ENCODE data around the gene ZNF41. TPM values are rescaled to one million over a fixed set of nuclear protein-coding genes. Genes with fewer than 3 reads are reported as not detected.

ZNF41 gene
- total RNA-seq, 3 donors from 2014 or later = 10.0 to 13.2 (median 12.5) TPM

GRCh38 chrX:47475476-47475875 lies 7.5 kb downstream of the ZNF41 start:
- Mint-ChIP-seq H3K9me3 (no peaks in the 10 kb centered on the region), H3K27me3 (ENCODE audit: low read depth) (no peaks in the 10 kb centered on the region), H3K36me3 (ENCODE audit: insufficient read depth) (peaks cover 3% of the 10 kb centered on the region), H3K4me1 (ENCODE audit: low read depth) (peaks cover 18% of the 10 kb centered on the region), H3K4me3 (no peak overlapping the region)
- DNase-seq (no peak), ATAC-seq (no peak)

DNA sequence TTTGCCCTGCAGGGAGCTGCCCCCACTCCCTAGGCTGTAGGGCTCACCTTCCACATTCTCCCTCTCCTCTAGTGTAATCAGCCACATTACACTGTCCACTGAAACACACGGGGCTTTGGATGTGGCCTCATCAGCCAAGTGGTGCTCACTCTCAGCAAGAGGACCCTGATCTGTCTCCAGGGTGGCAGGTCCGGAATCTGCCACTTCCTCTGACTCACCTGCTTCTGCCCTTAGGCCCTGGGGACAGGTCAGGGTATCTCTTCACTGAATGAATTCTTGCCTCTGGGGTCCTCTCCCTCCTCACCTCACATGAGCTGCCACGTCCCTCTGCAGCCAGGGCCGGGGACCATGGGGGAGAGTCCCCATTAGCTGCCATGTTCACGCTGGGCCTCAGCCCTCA lies 15.9 kb downstream of the ZNF41 start:
- Mint-ChIP-seq H3K4me1 (ENCODE audit: low read depth) (peaks cover 2% of the 10 kb centered on the region), H3K36me3 (ENCODE audit: insufficient read depth) (peaks cover 21% of the 10 kb centered on the region), H3K4me3 (no peak overlapping the region), H3K9me3 (no peaks in the 10 kb centered on the region), H3K27me3 (ENCODE audit: low read depth) (no peaks in the 10 kb centered on the region)
- ATAC-seq (no peak), DNase-seq (no peak)

DNA sequence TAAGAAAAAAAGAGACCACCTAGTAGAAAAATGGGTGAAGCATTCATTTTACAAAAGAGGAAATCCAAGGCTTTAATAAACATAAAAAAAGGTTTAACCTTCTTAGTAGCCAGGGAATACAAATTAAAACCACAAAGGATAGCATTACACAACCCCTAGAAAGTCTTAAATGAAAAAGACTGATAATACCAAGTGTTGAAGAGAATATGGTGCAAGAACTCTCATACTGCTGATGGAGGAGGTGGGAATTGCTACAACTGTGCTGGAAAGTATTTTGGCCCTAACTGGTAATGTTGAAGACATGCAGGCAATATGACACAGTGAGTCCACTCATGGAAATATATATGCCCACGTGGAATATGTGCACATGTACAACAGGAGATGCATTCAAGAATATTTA lies 22.5 kb downstream of the ZNF41 start:
- Mint-ChIP-seq H3K27me3 (ENCODE audit: low read depth) (no peaks in the 10 kb centered on the region), H3K4me3 (no peak overlapping the region), H3K4me1 (ENCODE audit: low read depth) (peaks cover 1% of the 10 kb centered on the region), H3K36me3 (ENCODE audit: insufficient read depth) (peaks cover 35% of the 10 kb centered on the region), H3K9me3 (no peaks in the 10 kb centered on the region)
- DNase-seq (no peak), ATAC-seq (no peak)

DNA sequence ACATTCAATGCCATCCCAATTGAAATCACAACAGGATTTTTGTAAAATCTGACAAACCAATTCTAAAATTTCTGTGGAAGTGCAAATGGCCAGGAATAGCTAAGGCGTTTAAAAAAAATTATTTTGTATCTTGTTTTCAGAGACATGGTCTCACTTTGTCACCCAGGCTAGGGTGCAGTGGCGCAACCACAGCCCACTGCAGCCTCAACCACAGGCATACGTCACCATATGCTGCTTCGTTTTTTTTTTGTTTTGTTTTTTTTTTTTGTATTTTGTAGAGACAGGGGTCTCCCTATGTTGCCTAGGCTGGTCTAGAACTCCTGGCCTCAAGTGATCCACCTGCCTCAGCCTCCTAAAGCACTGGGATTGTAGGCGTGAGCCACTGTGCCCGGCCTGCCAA lies 24.5 kb downstream of the ZNF41 start:
- Mint-ChIP-seq H3K4me1 (ENCODE audit: low read depth) (peaks cover 1% of the 10 kb centered on the region), H3K36me3 (ENCODE audit: insufficient read depth) (peaks cover 40% of the 10 kb centered on the region)
- no peak for DNase-seq

GRCh38 chrX:47456080-47456479 lies 26.9 kb downstream of the ZNF41 start:
- Mint-ChIP-seq H3K4me3 (no peak overlapping the region), H3K36me3 (ENCODE audit: insufficient read depth) (peaks cover 50% of the 10 kb centered on the region), H3K4me1 (ENCODE audit: low read depth) (peaks cover 1% of the 10 kb centered on the region), H3K27me3 (ENCODE audit: low read depth) (no peaks in the 10 kb centered on the region), H3K9me3 (no peaks in the 10 kb centered on the region)
- DNase-seq = no peak
- no peak for ATAC-seq

More for the DNA sequence above, 24.5 kb downstream of the ZNF41 start:
- no peaks in the 10 kb centered on the region for H3K27me3 Mint-ChIP-seq (ENCODE audit: low read depth)
- no peaks in the 10 kb centered on the region for H3K9me3 Mint-ChIP-seq
- no peak overlapping the region for H3K4me3 Mint-ChIP-seq
- ATAC-seq = no peak

- Mint-ChIP-seq H3K9me3 (peaks cover 19% of the 10 kb centered on the region), H3K4me1 (ENCODE audit: low read depth) (no peaks in the 10 kb centered on the region), H3K27me3 (ENCODE audit: low read depth) (no peaks in the 10 kb centered on the region), H3K4me3 (no peak overlapping the region), H3K36me3 (ENCODE audit: insufficient read depth) (peaks cover 69% of the 10 kb centered on the region)
- ATAC-seq (no peak), DNase-seq (no peak)
Observed at GRCh38 chrX:47452112-47452511, 30.9 kb downstream of the ZNF41 start.

DNA sequence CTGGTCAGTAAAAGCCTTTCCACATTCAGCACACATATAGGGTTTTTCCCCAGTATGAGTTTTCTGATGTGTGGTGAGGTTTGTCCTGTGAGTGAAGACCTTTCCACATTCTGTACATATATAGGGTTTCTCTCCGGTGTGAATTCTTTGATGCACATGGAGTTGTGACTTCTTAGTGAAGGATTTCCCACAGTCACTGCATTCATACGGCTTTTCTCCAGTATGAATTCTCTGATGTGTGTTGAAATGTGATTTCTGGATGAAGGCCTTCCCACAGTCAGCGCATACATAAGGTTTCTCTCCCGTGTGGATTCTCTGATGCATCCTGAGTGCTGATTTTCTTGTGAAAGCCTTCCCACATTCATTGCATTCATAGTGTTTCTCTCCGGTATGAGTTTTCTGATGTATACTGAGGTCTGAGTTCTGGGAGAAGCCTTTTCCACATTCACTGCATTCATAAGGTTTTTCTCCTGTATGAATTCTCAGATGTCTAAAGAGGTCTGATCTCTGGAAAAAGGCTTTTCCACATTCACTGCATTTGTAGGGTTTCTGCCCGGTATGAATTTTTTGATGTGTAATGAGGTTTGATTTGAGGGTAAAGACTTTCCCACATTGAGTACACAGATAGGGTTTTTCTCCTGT lies 34.7 kb downstream of the ZNF41 start:
- ATAC-seq = no peak
- no peaks in the 10 kb centered on the region for H3K27me3 Mint-ChIP-seq (ENCODE audit: low read depth)
- peaks cover 48% of the 10 kb centered on the region for H3K36me3 Mint-ChIP-seq (ENCODE audit: insufficient read depth)
- peaks cover 22% of the 10 kb centered on the region for H3K9me3 Mint-ChIP-seq
- H3K4me1 Mint-ChIP-seq (ENCODE audit: low read depth) = no peaks in the 10 kb centered on the region
- no peak for DNase-seq
- H3K4me3 Mint-ChIP-seq = no peak overlapping the region

DNA sequence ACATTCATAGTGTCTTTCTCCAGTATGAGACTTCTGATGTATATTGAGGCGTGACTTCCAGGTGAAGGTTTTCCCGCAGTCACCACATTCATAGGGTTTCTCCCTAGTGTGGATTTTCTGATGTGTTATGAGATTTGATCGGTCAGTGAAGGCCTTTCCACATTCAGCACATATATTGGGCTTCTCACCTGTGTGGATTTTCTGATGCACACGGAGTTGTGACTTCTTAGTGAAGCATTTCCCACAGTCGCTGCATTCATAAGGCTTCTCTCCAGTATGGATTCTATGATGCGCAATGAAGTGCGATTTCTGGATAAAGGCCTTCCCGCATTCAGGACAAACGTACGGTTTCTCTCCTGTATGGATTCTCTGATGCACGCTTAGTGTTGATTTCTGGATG lies 35.4 kb downstream of the ZNF41 start:
- no peak for DNase-seq
- no peak overlapping the region for H3K4me3 Mint-ChIP-seq
- no peaks in the 10 kb centered on the region for H3K27me3 Mint-ChIP-seq (ENCODE audit: low read depth)
- peaks cover 22% of the 10 kb centered on the region for H3K9me3 Mint-ChIP-seq
- H3K4me1 Mint-ChIP-seq (ENCODE audit: low read depth) = no peaks in the 10 kb centered on the region
- no peak for ATAC-seq
- H3K36me3 Mint-ChIP-seq (ENCODE audit: insufficient read depth) = peaks cover 43% of the 10 kb centered on the region

DNA sequence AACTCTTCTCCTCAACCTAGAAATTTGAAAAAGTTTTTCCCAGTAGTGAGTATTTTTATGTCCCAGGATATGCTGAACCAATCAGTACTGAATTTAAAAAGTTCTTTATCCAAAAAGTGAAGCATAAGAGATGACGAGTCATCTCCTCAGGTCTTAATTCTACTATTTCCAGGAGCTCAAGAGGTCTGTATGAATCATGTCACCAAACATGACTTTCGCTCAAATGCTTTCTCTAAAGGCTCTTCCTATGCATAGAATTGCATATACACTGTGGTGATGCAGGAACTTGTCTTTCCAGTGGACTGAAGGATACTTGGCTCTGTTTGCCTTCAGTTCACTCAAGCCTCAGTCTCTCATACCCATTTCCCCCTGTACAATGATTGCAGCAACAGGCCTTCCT lies 36.1 kb downstream of the ZNF41 start:
- no peak for DNase-seq
- no peak for ATAC-seq
- Mint-ChIP-seq H3K36me3 (ENCODE audit: insufficient read depth) (peaks cover 36% of the 10 kb centered on the region), H3K4me1 (ENCODE audit: low read depth) (no peaks in the 10 kb centered on the region), H3K9me3 (peaks cover 24% of the 10 kb centered on the region), H3K4me3 (no peak overlapping the region), H3K27me3 (ENCODE audit: low read depth) (no peaks in the 10 kb centered on the region)

DNA sequence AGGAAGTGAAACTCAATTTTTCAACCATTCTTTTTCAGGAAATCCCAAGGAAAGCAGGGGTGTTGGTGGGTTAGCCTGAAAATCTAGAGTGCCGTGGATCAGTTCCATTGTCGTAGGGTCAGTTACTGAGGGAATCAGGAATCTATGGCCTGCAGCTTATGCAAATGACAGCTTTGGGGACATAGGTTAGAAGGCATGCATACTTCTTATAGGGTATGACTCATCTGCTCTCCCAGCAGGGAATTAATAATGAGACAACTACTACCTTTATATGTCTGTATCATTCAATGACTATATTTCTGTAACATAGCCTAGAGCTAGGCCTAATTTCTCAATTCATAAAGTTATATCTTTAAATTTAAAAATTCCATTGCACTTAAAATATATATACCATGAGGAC lies 36.6 kb downstream of the ZNF41 start:
- Mint-ChIP-seq H3K9me3 (peaks cover 26% of the 10 kb centered on the region), H3K27me3 (ENCODE audit: low read depth) (no peaks in the 10 kb centered on the region), H3K4me3 (no peak overlapping the region), H3K36me3 (ENCODE audit: insufficient read depth) (peaks cover 34% of the 10 kb centered on the region), H3K4me1 (ENCODE audit: low read depth) (no peaks in the 10 kb centered on the region)
- DNase-seq (no peak), ATAC-seq (no peak)

GRCh38 chrX:47430925-47431324 lies 52.1 kb downstream of the ZNF41 start:
- H3K4me1 Mint-ChIP-seq (ENCODE audit: low read depth) = no peaks in the 10 kb centered on the region
- no peaks in the 10 kb centered on the region for H3K9me3 Mint-ChIP-seq
- DNase-seq (no peak), ATAC-seq (no peak)
- no peaks in the 10 kb centered on the region for H3K27me3 Mint-ChIP-seq (ENCODE audit: low read depth)
- no peaks in the 10 kb centered on the region for H3K36me3 Mint-ChIP-seq (ENCODE audit: insufficient read depth)
- H3K4me3 Mint-ChIP-seq = no peak overlapping the region

DNA sequence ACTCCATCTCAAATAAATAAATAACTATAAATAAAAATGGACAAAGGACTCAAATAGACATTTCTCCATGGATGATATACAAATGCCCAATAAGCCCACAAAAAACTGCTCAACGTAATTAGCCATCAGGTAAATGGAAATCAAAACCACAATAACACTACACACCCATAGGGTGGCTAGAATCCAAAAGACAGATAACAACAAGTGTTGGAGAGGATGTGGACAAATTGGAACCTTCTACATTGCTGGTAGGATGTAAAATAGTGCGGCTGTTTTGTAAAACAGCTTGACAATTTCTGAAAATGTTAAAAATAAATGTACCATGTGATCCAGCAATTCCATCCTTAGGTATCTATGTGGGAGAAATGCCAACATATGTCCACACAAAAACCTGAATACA lies 60.6 kb downstream of the ZNF41 start:
- H3K9me3 Mint-ChIP-seq = peaks cover 25% of the 10 kb centered on the region
- no peaks in the 10 kb centered on the region for H3K27me3 Mint-ChIP-seq (ENCODE audit: low read depth)
- ATAC-seq (no peak), DNase-seq (no peak)
- H3K4me1 Mint-ChIP-seq (ENCODE audit: low read depth) = no peaks in the 10 kb centered on the region
- no peaks in the 10 kb centered on the region for H3K36me3 Mint-ChIP-seq (ENCODE audit: insufficient read depth)
- H3K4me3 Mint-ChIP-seq = no peak overlapping the region

DNA sequence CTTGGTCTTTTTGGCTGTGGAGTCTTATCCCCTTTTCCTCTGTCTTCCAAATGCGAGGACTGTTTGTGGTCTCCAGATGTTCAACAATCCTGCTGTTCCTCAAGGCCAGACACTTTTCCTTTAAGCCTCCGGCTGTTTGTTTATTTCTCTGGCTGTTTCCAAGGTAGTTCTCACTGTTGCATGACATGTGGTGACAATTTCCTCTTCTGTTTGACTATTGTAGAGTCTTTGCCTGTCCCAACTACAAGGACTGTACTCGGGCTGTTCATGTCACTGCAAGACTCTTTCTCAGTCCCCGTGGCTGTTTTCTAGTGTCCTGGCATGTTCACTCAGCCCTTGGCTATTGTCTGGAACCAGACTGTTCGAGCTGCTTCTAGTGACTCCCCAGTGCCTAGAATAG lies 62.1 kb downstream of the ZNF41 start:
- DNase-seq (no peak), ATAC-seq (no peak)
- Mint-ChIP-seq H3K4me1 (ENCODE audit: low read depth) (no peaks in the 10 kb centered on the region), H3K27me3 (ENCODE audit: low read depth) (no peaks in the 10 kb centered on the region), H3K4me3 (no peak overlapping the region), H3K36me3 (ENCODE audit: insufficient read depth) (no peaks in the 10 kb centered on the region), H3K9me3 (peaks cover 25% of the 10 kb centered on the region)

GRCh38 chrX:47420265-47420664 lies 62.8 kb downstream of the ZNF41 start:
- Mint-ChIP-seq H3K36me3 (ENCODE audit: insufficient read depth) (no peaks in the 10 kb centered on the region), H3K27me3 (ENCODE audit: low read depth) (no peaks in the 10 kb centered on the region), H3K9me3 (peaks cover 25% of the 10 kb centered on the region), H3K4me3 (no peak overlapping the region), H3K4me1 (ENCODE audit: low read depth) (no peaks in the 10 kb centered on the region)
- DNase-seq (no peak), ATAC-seq (no peak)

DNA sequence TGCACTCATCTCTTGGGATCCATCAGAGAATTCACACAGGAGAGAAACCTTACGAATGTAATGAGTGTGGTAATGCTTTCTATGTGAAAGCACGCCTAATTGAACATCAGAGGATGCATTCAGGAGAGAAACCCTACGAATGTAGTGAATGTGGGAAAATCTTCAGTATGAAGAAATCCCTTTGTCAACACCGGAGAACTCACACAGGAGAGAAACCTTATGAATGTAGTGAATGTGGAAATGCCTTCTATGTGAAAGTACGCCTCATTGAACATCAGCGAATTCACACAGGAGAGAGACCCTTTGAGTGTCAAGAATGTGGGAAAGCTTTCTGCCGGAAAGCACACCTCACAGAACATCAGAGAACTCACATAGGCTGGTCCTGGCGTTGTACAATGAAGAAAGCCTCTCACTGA lies 69.8 kb downstream of the ZNF41 start:
- Mint-ChIP-seq H3K4me3 (no peak overlapping the region), H3K27me3 (ENCODE audit: low read depth) (no peaks in the 10 kb centered on the region), H3K4me1 (ENCODE audit: low read depth) (no peaks in the 10 kb centered on the region), H3K36me3 (ENCODE audit: insufficient read depth) (peaks cover 24% of the 10 kb centered on the region), H3K9me3 (peaks cover 10% of the 10 kb centered on the region)
- ATAC-seq (no peak), DNase-seq (no peak)

All from activated T-cell treated with anti-CD3 and anti-CD28 coated beads, Interleukin-2, amount 50 U/mL, for 4 hours (primary cell).